H1 (cell line): ENCODE data around the gene RAB11B. TPM values are rescaled to one million over a fixed set of nuclear protein-coding genes. Genes with fewer than 3 reads are reported as not detected.

Source experiments
- CTCF ChIA-PET: fragments of 300-600 bp; sonication (Branson Sonifier 250); formaldehyde crosslinking; loops from one replicate; lab custom pipeline; 2021; ENCODE audit not compliant: partially characterized antibody; lab: Charles Lee
- POLR2A ChIA-PET: fragments of 300-600 bp; sonication (Branson Sonifier 250); formaldehyde crosslinking; loops from one replicate; lab custom pipeline; 2021; ENCODE audit warnings: inconsistent platforms; ENCODE audit not compliant: partially characterized antibody; lab: Charles Lee
- DNase-seq, 2 experiments: peaks; one replicate each; pipeline versions ENCODE4 v3.0.0 to v3.0.0-alpha.2; 2010 to 2022; ENCODE audit warnings: low spot score in 2 of 2, low read depth in 1 of 2, mixed read lengths in 1 of 2
- FAIRE-seq: peaks from 2 replicates; lab custom pipeline; 2011; peaks lifted over from hg19 to GRCh38; lab: Jason Lieb, UNC
- H2AFZ ChIP-seq: 2 replicates; pipeline ENCODE4 v1.8.1; 2012; ENCODE audit warnings: low read length, inconsistent platforms
- H2AK5ac ChIP-seq: 2 replicates; pipeline ENCODE4 v1.6.1; 2013; ENCODE audit warnings: low read depth, low read length
- H2BK120ac ChIP-seq: replicated peaks from 2 replicates; pipeline ENCODE3; 2013; ENCODE audit warnings: low read depth, low read length, inconsistent platforms
- H2BK12ac ChIP-seq: 2 replicates; pipeline ENCODE4 v1.6.1; 2013; ENCODE audit warnings: low read depth, low read length
- H2BK15ac ChIP-seq: 2 replicates; pipeline ENCODE4 v1.6.1; 2013; ENCODE audit warnings: low read length
- H2BK20ac ChIP-seq: 2 replicates; pipeline ENCODE4 v1.6.1; 2013; ENCODE audit warnings: low read length
- H2BK5ac ChIP-seq: 2 replicates; pipeline ENCODE4 v1.6.1; 2013; ENCODE audit warnings: low read depth, low read length
- H3K14ac ChIP-seq: 2 replicates; pipeline ENCODE4 v1.6.1; 2013; ENCODE audit warnings: inconsistent platforms; ENCODE audit not compliant: insufficient read length
- H3K18ac ChIP-seq: 2 replicates; pipeline ENCODE4 v1.6.1; 2013; ENCODE audit warnings: low read length; ENCODE audit errors: extremely low read depth
- H3K23ac ChIP-seq: 2 replicates; pipeline ENCODE4 v1.6.1; 2013; ENCODE audit warnings: inconsistent platforms; ENCODE audit not compliant: insufficient read length
- H3K23me2 ChIP-seq: 2 replicates; pipeline ENCODE4 v1.6.1; 2013; ENCODE audit warnings: low read depth, low read length
- H3K27ac ChIP-seq: 2 replicates; pipeline ENCODE4 v1.6.1; 2011; ENCODE audit warnings: low read depth, low read length, inconsistent platforms
- H3K27me3 ChIP-seq, 4 experiments: replicated peaks in 1 of 4; 1 replicate in 1 of 4; 2 replicates in 3 of 4; pipeline versions ENCODE4 v1.6.1 to v1.8.1; 2011 to 2013; ENCODE audit warnings: low read length in 3 of 4, mild to moderate bottlenecking in 3 of 4, inconsistent platforms in 2 of 4, mixed read lengths in 2 of 4, moderate library complexity in 1 of 4; ENCODE audit not compliant: control insufficient read depth in 3 of 4, insufficient read depth in 3 of 4; ENCODE audit errors: extremely low read depth in 1 of 4
- H3K36me3 ChIP-seq, 4 experiments: 2 replicates each; pipeline versions ENCODE4 v1.6.1 to v1.8.1; 2011 to 2013; ENCODE audit warnings: mild to moderate bottlenecking in 4 of 4, low read length in 3 of 4, moderate library complexity in 2 of 4, control low read depth in 1 of 4, inconsistent platforms in 1 of 4; ENCODE audit not compliant: insufficient read depth in 4 of 4, control insufficient read depth in 2 of 4
- H3K4ac ChIP-seq: replicated peaks from 2 replicates; pipeline ENCODE3; 2013; ENCODE audit warnings: low read length, low read depth, mixed read lengths, inconsistent platforms; ENCODE audit not compliant: insufficient read length
- H3K4me1 ChIP-seq, 4 experiments: replicated peaks in 1 of 4; 1 replicate in 1 of 4; 2 replicates in 3 of 4; pipeline versions ENCODE4 v1.6.1 to v1.8.1; 2011 to 2013; ENCODE audit warnings: low read length in 3 of 4, inconsistent platforms in 2 of 4, mixed read lengths in 1 of 4; ENCODE audit not compliant: insufficient read depth in 4 of 4, control insufficient read depth in 3 of 4
- H3K4me2 ChIP-seq, 2 experiments: 2 replicates each; pipeline versions ENCODE4 v1.6.1 to v1.8.1; 2011 to 2013; ENCODE audit warnings: low read depth in 2 of 2, low read length in 2 of 2, control low read depth in 1 of 2, inconsistent platforms in 1 of 2, mild to moderate bottlenecking in 1 of 2; ENCODE audit not compliant: insufficient read depth in 1 of 2
- H3K4me3 ChIP-seq, 4 experiments: fragments of 200-600, 300-600 bp in 1 of 4; sonication (generic), shearing (Covaris generic), sonication (Bioruptor Twin) in 1 of 4; 2 replicates each; pipeline versions ENCODE4 v1.5.1 to v1.8.1; 2011 to 2016; ENCODE audit warnings: low read length in 4 of 4, low read depth in 3 of 4, control low read depth in 2 of 4, inconsistent platforms in 2 of 4, mild to moderate bottlenecking in 2 of 4, mixed read lengths in 1 of 4, moderate library complexity in 1 of 4; ENCODE audit not compliant: insufficient read depth in 2 of 4; ENCODE audit errors: extremely low read depth in 1 of 4
- H3K56ac ChIP-seq: replicated peaks from 2 replicates; pipeline ENCODE3; 2013; ENCODE audit warnings: low read depth, mild to moderate bottlenecking, mixed read lengths, low read length, inconsistent platforms; ENCODE audit not compliant: insufficient read length
- H3K79me1 ChIP-seq: 2 replicates; pipeline ENCODE4 v1.6.1; 2013; ENCODE audit warnings: low read depth, low read length, control low read depth
- H3K79me2 ChIP-seq, 2 experiments: 2 replicates each; pipeline versions ENCODE4 v1.6.1 to v1.8.1; 2012 to 2013; ENCODE audit warnings: low read length in 2 of 2, mild to moderate bottlenecking in 2 of 2, inconsistent platforms in 1 of 2; ENCODE audit not compliant: insufficient read depth in 2 of 2, control insufficient read depth in 1 of 2
- H3K9ac ChIP-seq, 4 experiments: replicated peaks in 1 of 4; 1 replicate in 1 of 4; 2 replicates in 3 of 4; pipeline versions ENCODE4 v1.6.1 to v1.8.1; 2011 to 2013; ENCODE audit warnings: low read depth in 3 of 4, low read length in 3 of 4, control low read depth in 2 of 4, mild to moderate bottlenecking in 2 of 4, moderate library complexity in 2 of 4, inconsistent platforms in 1 of 4; ENCODE audit errors: extremely low read depth in 1 of 4
- H3K9me3 ChIP-seq, 2 experiments: 2 replicates each; pipeline versions ENCODE4 v1.6.1 to v1.8.1; 2012 to 2013; ENCODE audit warnings: mild to moderate bottlenecking in 2 of 2, moderate library complexity in 2 of 2, control low read depth in 1 of 2, inconsistent platforms in 1 of 2, low read depth in 1 of 2, low read length in 1 of 2, mixed read lengths in 1 of 2; ENCODE audit not compliant: insufficient read depth in 2 of 2
- H4K20me1 ChIP-seq, 2 experiments: replicated peaks in 1 of 2; 2 replicates each; pipeline versions ENCODE3 to v1.8.1; 2011 to 2013; ENCODE audit warnings: inconsistent platforms in 2 of 2, low read length in 2 of 2, mild to moderate bottlenecking in 1 of 2; ENCODE audit not compliant: insufficient read depth in 2 of 2, control insufficient read depth in 1 of 2
- H4K5ac ChIP-seq: 2 replicates; pipeline ENCODE4 v1.6.1; 2013; ENCODE audit warnings: low read length, low read depth, mixed read lengths, inconsistent platforms; ENCODE audit not compliant: insufficient read length
- H4K8ac ChIP-seq: 2 replicates; pipeline ENCODE4 v1.8.0; 2013; ENCODE audit warnings: mild to moderate bottlenecking, moderate library complexity, low read length, inconsistent platforms; ENCODE audit not compliant: insufficient read depth; ENCODE audit errors: extremely low read depth
- H4K91ac ChIP-seq: replicated peaks from 2 replicates; pipeline ENCODE3; 2013; ENCODE audit warnings: low read length, mixed read lengths, inconsistent platforms; ENCODE audit not compliant: insufficient read length
- CHD2 ChIP-seq: IDR thresholded peaks from 2 replicates; pipeline ENCODE4 v1.6.1; 2012; ENCODE audit warnings: low read length, improper control_type of control experiment
- CREB1 ChIP-seq: IDR thresholded peaks from 2 replicates; pipeline ENCODE4 v1.6.1; 2012; ENCODE audit warnings: inconsistent platforms
- KDM1A ChIP-seq: fragments of 200-600, 300-600 bp; sonication (generic); IDR thresholded peaks from 2 replicates; pipeline ENCODE4 v1.7.1; 2016; ENCODE audit warnings: mild to moderate bottlenecking, low read length, borderline replicate concordance
- KDM4A ChIP-seq: IDR thresholded peaks from one replicate; pipeline ENCODE4 v1.7.1; 2012; ENCODE audit warnings: low read depth, mild to moderate bottlenecking, moderate library complexity, low read length, inconsistent platforms; ENCODE audit not compliant: severe bottlenecking
- MAFK ChIP-seq: IDR thresholded peaks from 2 replicates; pipeline ENCODE4 v1.6.1; 2012; ENCODE audit warnings: low read depth, mild to moderate bottlenecking, improper control_type of control experiment, low read length
- PHF8 ChIP-seq: fragments of 200-600 bp; sonication (generic); conservative IDR thresholded peaks from 2 replicates; pipeline ENCODE4 v1.7.1; 2012; ENCODE audit warnings: low read depth, mild to moderate bottlenecking, inconsistent platforms, low read length, moderate library complexity
- SUZ12 ChIP-seq: fragments of 200-600 bp; sonication (generic); IDR thresholded peaks from 2 replicates; pipeline ENCODE4 v1.6.1; 2012; ENCODE audit warnings: mild to moderate bottlenecking, inconsistent platforms, low read length, moderate library complexity, mixed read lengths
- TAF7 ChIP-seq: optimal IDR thresholded peaks from 2 replicates; pipeline ENCODE3; 2011; ENCODE audit warnings: low read depth, mild to moderate bottlenecking, inconsistent platforms, low read length, moderate library complexity, borderline replicate concordance
- WGBS, 2 experiments: shearing (Covaris generic) in 1 of 2; methylation state at CpG; one replicate each; pipeline versions ENCODE4 v1.1.6 to v1.1.7; 2013 to 2015; ENCODE audit warnings: low lambda C conversion rate in 2 of 2, mixed read lengths in 2 of 2, inconsistent platforms in 1 of 2, low coverage in 1 of 2, missing lambda C conversion rate in 1 of 2; ENCODE audit not compliant: insufficient replicate concordance in 2 of 2, insufficient coverage in 1 of 2, insufficient read length in 1 of 2; ENCODE audit errors: extremely low coverage in 1 of 2, missing lambda C conversion rate in 1 of 2; 5-methylcytosine and 5-hydroxymethylcytosine counted together
- polyA plus RNA-seq, 7 experiments: library from polyadenylated mRNA; depleted of rRNA in 3 of 7; stranded (reverse) in 5 of 7; unstranded in 2 of 7; fragments of >200 nt in 5 of 7; fragments of 200-250 nt in 2 of 7; gene quantifications; 1 replicate in 5 of 7; 2 replicates in 1 of 7; 4 replicates in 1 of 7; pipeline versions ENCODE4 v1.2.1 to v1.2.3, GENCODE V29; 2011 to 2013; ENCODE audit warnings: missing spikeins in 2 of 7, mixed read lengths in 2 of 7
- total RNA-seq: library from RNA; stranded (reverse); fragmentation: NEBNext Ultra II Directional; extraction: Animal tissue kit (Norgen Biotek cat#: 25700); gene quantifications from 2 replicates; pipeline ENCODE4 v1.2.1, GENCODE V29; 2021
- TF ChIP-seq, protein P1 (sequence below): IDR thresholded peaks from 2 replicates; pipeline ENCODE4 v1.6.1; 2012; ENCODE audit warnings: inconsistent platforms

The RAB11B gene
- total and polyA plus RNA-seq, 2 of the 8 experiments (the other 6 are each of a cell fraction or from before 2014, with no cell fraction given), result 50.2 to 85.8 TPM

DNA sequence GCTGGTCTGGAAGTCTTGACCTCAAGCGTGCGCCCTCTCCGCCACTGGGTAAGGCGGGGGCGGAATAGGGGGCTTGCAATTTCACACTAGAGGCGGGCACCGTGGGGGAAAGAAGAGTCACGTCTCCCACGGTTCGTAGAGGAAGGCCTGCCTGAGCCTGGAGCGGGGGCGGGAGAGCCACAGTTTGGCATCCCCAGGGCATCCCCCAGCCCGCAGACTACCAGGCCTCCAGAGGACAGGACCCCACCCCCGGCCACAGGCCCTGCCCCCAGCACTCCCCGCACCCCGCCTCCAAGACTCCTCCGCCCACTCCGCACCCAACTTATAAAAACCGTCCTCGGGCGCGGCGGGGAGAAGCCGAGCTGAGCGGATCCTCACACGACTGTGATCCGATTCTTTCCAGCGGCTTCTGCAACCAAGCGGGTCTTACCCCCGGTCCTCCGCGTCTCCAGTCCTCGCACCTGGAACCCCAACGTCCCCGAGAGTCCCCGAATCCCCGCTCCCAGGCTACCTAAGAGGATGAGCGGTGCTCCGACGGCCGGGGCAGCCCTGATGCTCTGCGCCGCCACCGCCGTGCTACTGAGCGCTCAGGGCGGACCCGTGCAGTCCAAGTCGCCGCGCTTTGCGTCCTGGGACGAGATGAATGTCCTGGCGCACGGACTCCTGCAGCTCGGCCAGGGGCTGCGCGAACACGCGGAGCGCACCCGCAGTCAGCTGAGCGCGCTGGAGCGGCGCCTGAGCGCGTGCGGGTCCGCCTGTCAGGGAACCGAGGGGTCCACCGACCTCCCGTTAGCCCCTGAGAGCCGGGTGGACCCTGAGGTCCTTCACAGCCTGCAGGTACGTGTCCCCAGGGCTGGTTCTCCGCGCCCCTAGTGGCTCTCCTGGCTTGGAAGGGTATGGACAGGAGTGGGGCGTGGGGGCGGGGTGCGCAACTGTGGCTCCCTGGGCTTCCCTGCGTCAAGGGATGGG, 26.1 kb upstream of the RAB11B start, which contains the start of gene ANGPTL4:
TSS of gene ANGPTL4 (plus strand) at position 353 of the 969 bp plus-strand sequence. CDS start at position 520, 167 bp downstream.
- H2BK5ac ChIP-seq, result 0 out of 2 replicates have a peak within 1 kb of the TSS, but pooled peaks have one; percentile 16
- peak within 1 kb of the TSS in 1 of 4 experiments; percentile 56; a peak in 4 of 7 replicates for H3K9ac ChIP-seq
- H2AK5ac ChIP-seq, result no peak within 1 kb of the TSS
- no peaks in the 10 kb centered on the region for H3K79me2 ChIP-seq
- no peak within 1 kb of the TSS for H3K14ac ChIP-seq
- peak within 1 kb of the TSS; percentile 93 to 96 for H3K4me2 ChIP-seq
- no peak within 1 kb of the TSS for H2BK15ac ChIP-seq
- POLR2A ChIA-PET, result interaction anchor here (0.8 to 9.2 kb wide), 9 partner anchors 10 to 103 kb away, joined by 3 to 71 read pairs (median 4); partner anchors contain the start of genes NDUFA7 and RAB11B
- peaks cover 18% of the 10 kb centered on the region; the same call in 1 of the 2 replicates for H3K23me2 ChIP-seq
- peak within 1 kb of the TSS; percentile 65 for H4K8ac ChIP-seq
- peaks cover 0 to 26% (median 18%) of the 10 kb centered on the region in 4 experiments; a peak in 6 of 7 replicates for H3K27me3 ChIP-seq
- H3K56ac ChIP-seq, result no peak within 1 kb of the TSS
- H4K91ac ChIP-seq, result no peak within 1 kb of the TSS
- peak within 1 kb of the TSS; percentile 30 for H2AFZ ChIP-seq
- FAIRE-seq, result no peak
- H2BK12ac ChIP-seq, result 0 out of 2 replicates have a peak within 1 kb of the TSS, but pooled peaks have one; percentile 39
- peak within 1 kb of the TSS; percentile 9 for H3K18ac ChIP-seq
- no peaks in the 10 kb centered on the region for H4K20me1 ChIP-seq
- H2BK20ac ChIP-seq, result 0 out of 2 replicates have a peak within 1 kb of the TSS, but pooled peaks have one; percentile 1
- 3% methylated on average over 61 of the region's 81 CpGs; no CpG with 5 or more reads in 1 of the 2 experiments for WGBS, 2 experiments
- no peaks in the 10 kb centered on the region for H3K9me3 ChIP-seq
- H2BK120ac ChIP-seq, result peak within 1 kb of the TSS; percentile 44
- peak within 1 kb of the TSS; percentile 3 for H4K5ac ChIP-seq
- H3K4me3 ChIP-seq, result peak within 1 kb of the TSS; percentile 49 to 69 (median 58)
- H3K23ac ChIP-seq, result no peak within 1 kb of the TSS
- H3K4me1 ChIP-seq, result peaks cover 0 to 15% (median 8%) of the 10 kb centered on the region in 4 experiments; a peak in 6 of 7 replicates
- H3K27ac ChIP-seq, result no peak within 1 kb of the TSS
- CTCF ChIA-PET, result interaction anchor here (0.7 to 5.6 kb wide), 13 partner anchors 10 to 215 kb away, joined by 3 to 57 read pairs (median 5); partner anchors contain the start of gene KANK3
- H3K36me3 ChIP-seq, result no peaks in the 10 kb centered on the region
- peak within 1 kb of the TSS; percentile 91 for H3K4ac ChIP-seq
- DNase-seq, result peak in 1 of 2 experiments; percentile 85
- no peaks in the 10 kb centered on the region; the same call in 1 of the 2 replicates for H3K79me1 ChIP-seq
- TF ChIP-seq CREB1 (no peak), KDM4A (peak; percentile 69), KDM1A (peak; percentile 36; the same call in 1 of the 2 replicates), MAFK (no peak), TAF7 (no peak), CHD2 (no peak), PHF8 (no peak), SUZ12 (peak; percentile 34; the same call in 1 of the 2 replicates)
- TF ChIP-seq, protein P1, sequence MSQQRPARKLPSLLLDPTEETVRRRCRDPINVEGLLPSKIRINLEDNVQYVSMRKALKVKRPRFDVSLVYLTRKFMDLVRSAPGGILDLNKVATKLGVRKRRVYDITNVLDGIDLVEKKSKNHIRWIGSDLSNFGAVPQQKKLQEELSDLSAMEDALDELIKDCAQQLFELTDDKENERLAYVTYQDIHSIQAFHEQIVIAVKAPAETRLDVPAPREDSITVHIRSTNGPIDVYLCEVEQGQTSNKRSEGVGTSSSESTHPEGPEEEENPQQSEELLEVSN, result 0 out of 2 replicates have a peak, but pooled peaks have one; percentile 62
